Smooth muscle cell of bladder (primary cell): ENCODE data around the gene FARP2. TPM values are rescaled to one million over a fixed set of nuclear protein-coding genes. Genes with fewer than 3 reads are reported as not detected.

ENCODE experiments used
- total RNA-seq: library from RNA; depleted of rRNA; stranded (reverse); fragments of >200 nt; gene quantifications from 2 replicates; pipeline ENCODE4 v1.2.3, GENCODE V29; 2014

FARP2 gene, protein sequence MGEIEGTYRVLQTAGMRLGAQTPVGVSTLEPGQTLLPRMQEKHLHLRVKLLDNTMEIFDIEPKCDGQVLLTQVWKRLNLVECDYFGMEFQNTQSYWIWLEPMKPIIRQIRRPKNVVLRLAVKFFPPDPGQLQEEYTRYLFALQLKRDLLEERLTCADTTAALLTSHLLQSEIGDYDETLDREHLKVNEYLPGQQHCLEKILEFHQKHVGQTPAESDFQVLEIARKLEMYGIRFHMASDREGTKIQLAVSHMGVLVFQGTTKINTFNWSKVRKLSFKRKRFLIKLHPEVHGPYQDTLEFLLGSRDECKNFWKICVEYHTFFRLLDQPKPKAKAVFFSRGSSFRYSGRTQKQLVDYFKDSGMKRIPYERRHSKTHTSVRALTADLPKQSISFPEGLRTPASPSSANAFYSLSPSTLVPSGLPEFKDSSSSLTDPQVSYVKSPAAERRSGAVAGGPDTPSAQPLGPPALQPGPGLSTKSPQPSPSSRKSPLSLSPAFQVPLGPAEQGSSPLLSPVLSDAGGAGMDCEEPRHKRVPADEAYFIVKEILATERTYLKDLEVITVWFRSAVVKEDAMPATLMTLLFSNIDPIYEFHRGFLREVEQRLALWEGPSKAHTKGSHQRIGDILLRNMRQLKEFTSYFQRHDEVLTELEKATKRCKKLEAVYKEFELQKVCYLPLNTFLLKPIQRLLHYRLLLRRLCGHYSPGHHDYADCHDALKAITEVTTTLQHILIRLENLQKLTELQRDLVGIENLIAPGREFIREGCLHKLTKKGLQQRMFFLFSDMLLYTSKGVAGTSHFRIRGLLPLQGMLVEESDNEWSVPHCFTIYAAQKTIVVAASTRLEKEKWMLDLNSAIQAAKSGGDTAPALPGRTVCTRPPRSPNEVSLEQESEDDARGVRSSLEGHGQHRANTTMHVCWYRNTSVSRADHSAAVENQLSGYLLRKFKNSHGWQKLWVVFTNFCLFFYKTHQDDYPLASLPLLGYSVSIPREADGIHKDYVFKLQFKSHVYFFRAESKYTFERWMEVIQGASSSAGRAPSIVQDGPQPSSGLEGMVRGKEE
- total RNA-seq: 29.4 and 44.0 TPM in 2 replicates

DNA sequence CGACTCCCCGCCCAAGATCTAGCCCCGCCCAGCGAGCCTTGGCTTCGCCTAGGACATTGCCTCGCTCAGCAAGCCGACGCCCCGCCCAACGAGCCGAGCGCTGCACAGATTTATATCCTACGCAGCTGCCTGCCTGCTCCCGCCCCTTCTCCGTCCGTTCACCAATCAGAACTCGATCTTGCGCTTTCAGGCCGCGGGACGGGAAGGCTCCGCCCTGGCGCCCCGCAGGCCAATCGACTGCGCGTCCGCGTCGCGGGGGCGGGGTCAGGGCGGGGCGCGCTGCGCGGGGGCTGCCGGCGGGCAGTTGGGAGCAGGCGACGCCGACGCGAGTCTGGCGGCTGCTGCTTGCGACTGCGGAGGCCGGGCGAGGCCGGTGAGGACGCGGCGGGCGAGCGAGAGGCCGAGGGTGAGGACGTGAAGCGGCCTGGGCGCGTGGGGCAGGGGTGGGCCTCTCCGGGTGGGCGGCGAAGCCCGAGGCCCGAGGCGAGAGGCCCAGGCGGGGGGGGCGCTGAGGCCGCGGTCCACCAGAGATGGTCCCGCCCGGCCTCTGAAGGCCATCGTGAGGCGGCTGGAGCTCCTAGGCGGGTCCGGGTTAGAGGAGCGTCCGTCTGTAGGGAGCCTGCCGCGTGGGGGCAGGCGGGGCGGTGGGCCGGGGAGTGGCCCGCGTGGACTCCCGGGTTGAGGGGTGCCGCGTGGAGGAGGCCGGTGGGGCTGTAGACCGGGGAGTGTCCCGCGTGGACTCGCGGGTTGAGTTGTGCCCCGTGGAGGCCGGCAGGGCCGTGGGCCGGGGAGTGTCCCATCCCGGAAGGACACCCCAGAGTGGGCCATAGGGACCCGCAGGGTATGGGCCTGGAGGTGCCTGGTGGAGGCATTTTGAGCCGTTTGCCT is at the start of gene FARP2:
TSS of gene FARP2 (plus strand) at position 303 of the 888 bp plus-strand sequence. CDS start 16,823 bp downstream, outside the sequence.

DNA sequence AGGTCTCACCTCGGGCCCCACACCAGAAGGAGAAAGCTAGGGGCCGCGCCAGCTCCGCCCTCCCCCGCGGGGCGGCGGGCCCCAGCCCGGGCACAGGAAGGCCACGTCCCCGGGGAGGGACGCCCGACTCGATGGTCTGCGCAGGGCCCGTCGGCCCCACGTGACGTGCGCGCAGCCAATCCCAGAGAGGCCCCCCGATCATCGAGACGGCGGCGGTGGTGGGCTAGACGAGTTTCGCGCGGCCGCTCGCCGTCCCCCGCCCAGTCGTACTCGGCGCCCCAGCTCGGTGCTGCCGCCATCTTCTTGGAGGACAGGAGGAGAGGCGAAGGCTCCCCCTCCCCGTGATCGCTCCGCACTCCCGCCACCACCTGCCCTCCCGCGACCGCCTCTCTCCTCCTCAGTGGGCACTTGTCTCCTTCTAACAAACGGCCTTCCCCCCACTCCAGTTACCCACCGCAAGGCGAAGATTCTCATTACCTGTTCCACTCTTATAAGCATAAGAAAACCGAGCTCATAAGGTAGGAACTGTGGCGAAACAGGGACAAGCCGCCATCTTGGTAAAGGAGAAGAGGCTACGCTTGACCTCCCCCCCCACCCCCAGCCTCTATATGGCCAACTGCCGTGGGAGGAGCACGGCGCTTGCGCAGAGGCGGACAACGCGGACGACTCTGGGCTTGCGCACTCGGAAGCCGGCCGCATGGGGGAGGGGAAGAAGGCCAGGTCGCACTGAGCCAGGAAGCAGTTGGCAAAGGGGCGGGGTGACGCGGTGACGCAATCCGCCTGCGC is 40.8 kb upstream of the FARP2 start, which contains the start of gene HDLBP:
TSS of gene HDLBP (minus strand) at position 580 of the 786 bp plus-strand sequence. CDS start 48,803 bp downstream, outside the sequence.

DNA sequence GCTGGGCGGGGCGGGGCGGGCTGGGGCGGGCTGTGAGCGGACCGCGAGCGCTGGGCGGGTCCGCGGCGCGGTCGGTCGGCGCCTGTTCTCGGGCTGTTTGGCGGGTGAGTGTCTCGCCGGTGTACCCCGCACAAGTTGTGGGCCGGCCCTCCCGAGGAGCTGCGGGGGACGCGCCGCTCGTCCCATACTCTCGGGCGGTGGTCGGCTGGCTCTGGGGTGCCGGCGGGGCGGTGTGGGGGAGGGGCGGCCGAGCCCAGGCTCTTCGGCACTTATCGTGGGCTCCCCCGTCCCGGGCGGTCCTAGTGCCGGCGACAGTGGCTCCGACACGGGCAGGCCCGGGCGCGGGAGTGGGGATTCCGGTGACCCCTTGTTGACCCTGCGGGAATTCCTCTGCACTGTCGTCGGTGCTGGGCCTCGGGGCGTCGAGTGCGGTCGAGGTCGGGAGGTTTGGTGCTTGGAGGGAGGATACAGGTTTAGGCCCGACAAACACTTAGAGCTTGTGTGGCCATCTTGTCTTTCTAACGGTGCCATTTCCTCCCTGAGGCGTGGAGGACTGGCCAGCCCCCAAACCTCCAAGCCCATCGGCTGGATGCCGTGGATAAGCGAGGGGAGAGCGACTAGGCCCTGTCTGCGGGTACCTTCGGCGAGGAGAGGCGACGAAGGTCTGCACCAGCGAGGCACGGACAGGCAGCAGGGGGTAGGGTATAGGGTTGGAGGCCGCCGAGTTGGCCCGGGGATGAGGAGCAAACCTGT is 40.0 kb upstream of the FARP2 start, which contains the start of gene SEPTIN2:
TSS of gene SEPTIN2 (plus strand) at position 47 of the 753 bp plus-strand sequence. CDS start 8,308 bp downstream, outside the sequence.

DNA sequence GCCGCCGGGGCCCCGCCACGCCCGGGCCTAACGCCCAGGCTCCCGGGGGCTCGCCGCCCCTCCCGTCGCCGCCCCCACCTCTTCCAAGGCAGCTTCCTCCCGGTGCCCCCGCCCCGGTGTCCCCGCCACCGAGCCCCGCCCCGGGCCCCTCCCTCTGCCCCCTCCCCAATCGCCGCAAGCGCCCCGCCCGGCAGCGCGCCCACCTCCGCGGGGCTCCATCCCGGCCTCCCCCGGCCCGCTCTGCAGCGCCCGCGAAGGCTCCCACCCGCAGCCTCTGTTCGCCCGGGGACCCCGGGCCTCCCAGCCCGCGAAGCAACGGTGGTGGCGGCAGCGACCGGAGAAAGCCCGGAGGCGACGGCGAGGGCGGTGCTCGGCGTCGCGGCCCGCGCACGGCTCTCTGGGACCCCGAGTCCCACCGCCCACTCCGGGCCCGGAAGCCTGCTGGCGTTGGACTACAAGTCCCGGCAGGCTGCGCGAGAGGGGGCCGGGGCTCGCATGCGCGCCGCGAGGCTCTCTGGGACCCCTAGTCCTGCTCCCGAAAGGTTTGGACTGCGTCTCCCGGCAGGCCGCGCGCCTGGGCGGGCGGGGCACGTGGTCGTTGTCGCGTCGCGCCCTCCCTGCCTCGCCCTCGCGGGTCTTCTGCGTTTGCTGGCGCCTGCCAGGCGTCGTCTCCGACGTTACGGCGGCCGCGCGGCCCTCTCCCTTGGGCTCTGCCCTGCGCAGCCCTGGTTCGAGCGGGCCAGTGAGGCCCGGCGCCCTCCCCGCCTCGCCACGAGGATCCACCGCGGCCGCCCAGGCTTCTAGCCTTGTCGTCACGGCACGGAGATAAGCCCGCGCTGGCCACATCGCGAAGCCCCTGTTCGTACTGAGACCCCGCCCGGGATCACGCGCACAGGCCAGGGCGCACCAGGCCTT is 152.4 kb downstream of the FARP2 start, which contains the start of gene STK25:
TSS of gene STK25 (minus strand) at position 345 of the 915 bp plus-strand sequence. CDS start 549 bp downstream, outside the sequence.

Other genes starting within 250 kb of the FARP2 start
- 1.3 TPM in 2 replicates for gene PASK, start 206.8 kb upstream of the FARP2 start, total RNA-seq
- 67.4 and 86.0 TPM in 2 replicates for gene PPP1R7, start 205.8 kb upstream of the FARP2 start, total RNA-seq
- gene ANO7, start 167.6 kb upstream of the FARP2 start, total RNA-seq: 0.43 and 0.83 TPM in 2 replicates
- 1,715 and 1,919 TPM in 2 replicates for gene HDLBP, start 40.6 kb upstream of the FARP2 start, total RNA-seq
- gene SEPTIN2, start 40.4 kb upstream of the FARP2 start, total RNA-seq: 358 and 366 TPM in 2 replicates
- 140 and 173 TPM in 2 replicates for gene STK25, start 152.3 kb downstream of the FARP2 start, total RNA-seq
- 8.4 and 12.9 TPM in 2 replicates for gene BOK, start 202.5 kb downstream of the FARP2 start, total RNA-seq